GM18505 (cell line): ENCODE measurements around the gene TEX22.

Source experiments
- ATAC-seq: cut with Tn5 transposase; IDR thresholded peaks from one replicate; pipeline ENCODE4 v1.9.1; 2021; ENCODE audit not compliant: unreplicated experiment
- POLR2A ChIP-seq: IDR thresholded peaks from 4 replicates; pipeline ENCODE4 v1.6.1; 2011; ENCODE audit warnings: borderline replicate concordance; ENCODE audit not compliant: insufficient read depth, insufficient read length; ENCODE audit errors: extremely low read depth

TEX22 gene

DNA sequence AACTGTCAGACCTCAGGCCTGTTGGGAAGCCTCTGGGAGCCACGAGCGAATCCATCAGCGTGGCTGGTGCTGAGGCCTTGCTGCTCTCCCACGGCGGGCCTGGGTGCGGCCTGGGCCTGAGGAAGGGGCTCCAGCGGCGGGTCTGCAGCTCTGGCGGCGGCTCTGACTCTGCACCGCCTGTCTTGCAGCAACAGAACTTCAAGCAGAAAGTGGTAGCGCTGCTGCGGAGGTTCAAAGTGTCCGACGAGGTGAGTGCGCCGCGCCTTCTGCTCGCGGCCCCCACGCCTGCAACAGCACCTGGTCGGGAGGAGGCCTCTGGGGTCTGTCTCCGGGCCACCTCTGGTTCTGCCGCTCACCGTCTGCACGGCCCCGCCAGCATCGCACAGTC, 28.7 kb upstream of the TEX22 start:
- no peak for TF ChIP-seq POLR2A
- ATAC-seq = no peak

DNA sequence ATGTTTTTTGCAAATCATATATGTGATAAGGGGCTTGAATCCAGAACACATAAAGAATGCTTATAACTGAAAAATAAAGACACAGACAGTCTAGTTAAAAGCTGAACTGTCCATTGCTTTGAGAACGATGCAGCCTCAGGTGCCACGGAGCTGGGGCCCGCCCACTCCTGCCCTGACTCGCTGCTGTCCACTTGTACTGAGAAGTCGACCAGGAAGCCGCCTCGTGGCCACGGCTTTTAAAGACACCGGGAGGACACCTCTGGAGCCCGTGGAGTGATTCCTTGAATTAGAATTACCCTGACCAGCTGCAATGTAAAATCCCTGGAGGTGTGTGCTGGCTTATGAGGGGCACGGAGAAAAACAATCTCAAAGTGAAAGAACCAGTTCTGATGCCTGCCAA, 23.9 kb upstream of the TEX22 start:
- no peak for ATAC-seq
- no peak for TF ChIP-seq POLR2A

DNA sequence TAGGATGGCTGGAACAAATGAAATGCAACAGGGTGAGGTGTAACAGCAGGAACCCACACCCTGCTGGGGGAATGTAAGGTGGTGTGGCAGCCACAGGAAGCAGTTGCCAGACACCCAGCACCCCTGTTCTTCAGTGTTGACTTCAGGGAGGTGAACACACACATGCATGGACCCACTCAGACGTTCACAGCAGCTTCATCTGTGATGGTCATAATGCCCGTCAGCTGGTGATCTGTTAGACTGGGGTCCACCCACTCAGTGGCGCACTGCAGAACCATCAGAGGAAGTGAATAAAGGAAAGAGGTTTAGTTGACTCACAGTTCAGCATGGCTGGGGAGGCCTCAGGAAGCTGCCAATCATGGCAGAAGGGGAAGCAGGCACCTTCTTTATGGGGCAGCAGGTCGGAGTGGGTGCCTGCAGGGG, 22.7 kb upstream of the TEX22 start:
- no peak for ATAC-seq
- no peak for TF ChIP-seq POLR2A

DNA sequence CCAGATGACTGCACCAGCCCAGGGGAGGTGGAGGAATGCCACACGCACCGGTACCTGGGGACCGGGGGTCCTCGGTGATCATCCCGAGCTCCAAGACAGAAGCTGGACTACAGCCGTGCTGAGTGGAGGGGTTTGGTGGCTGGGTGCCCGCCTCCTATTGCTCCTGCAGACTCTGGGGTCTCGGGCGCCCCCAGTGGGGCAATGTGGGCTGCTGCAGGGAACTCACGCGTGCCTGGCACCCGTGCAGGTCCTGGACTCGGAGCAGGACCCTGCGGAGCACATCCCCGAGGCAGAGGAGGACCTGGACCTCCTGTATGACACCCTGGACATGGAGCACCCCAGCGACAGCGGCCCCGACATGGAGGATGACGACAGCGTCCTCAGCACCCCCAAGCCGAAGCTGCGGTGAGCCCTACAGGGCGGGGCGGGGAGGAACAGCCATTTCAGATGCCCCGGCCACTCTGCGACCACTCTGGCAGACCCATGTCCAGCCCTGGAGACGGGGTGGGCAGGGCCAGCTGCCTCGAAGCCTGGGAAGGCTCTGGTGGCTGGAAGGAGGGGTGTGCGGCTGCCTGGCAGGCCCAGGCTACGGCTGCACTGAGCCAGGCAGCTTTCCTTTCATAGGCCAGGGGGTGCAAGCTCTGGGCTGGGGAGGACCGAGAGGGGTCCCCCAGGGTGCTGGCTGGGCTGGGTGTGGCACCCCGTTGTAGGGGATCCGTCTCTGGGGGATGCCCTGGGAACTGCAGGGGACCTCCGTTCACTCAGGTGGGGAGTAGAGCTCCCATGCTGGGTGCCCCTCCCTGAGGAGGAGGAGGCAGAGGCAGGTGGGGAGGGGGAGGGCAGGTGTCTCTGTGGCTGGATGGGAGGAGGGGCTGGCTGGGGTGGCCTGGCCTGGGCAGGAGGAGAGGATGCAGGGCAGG, 21.6 kb upstream of the TEX22 start:
- no peak for ATAC-seq
- no peak for TF ChIP-seq POLR2A

DNA sequence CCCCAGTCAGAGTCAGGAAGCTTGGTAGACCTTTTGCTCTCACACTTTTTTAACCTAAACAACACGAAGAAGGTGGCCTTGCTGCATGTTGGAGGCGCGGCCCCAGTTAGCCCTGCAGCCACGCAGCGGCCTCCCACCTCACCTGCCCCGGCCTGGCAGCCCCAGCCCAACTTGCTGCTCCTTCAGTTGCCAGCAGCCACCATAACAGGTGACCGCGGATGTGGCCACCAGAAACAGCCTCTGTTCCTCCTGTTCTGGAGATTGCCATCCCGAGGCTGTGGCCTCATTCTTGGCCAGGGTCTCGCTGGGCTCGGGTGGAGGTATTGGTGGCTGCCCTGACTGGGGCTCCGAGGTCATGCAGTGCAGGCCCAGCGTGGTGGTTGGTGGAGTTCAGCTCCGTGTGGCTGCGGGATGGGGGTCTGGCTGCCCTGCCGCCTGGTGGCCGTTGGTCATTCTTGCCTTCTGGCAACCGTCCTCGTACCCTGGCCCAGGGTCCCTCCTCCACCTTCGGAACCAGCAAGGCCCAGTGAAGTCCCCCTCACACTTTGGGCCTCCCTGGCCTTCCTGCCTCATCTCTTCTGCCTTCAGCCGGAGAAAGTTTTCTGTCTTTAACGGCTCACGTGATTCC, 20.7 kb upstream of the TEX22 start:
- TF ChIP-seq POLR2A = no peak
- no peak for ATAC-seq

DNA sequence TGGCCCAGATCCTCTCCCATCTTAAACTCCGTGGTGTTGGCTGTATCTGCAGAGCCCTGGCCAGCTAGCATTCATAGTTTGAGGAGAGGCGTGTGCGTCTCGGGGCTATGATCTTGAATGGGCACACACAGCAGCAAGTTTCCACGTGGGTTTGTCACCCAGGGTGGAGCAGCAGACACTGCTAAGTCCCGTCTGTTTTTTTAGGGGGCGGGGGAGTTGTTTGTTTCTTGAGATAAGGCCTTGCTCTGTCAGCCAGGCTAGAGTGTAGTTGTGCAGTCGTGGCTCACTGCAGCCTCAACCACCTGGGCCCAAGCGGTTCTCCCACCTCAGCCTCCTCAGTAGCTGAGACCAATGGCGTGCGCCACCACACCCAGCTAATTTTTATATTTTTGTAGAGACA, 20.1 kb upstream of the TEX22 start:
- no peak for ATAC-seq
- no peak for TF ChIP-seq POLR2A

DNA sequence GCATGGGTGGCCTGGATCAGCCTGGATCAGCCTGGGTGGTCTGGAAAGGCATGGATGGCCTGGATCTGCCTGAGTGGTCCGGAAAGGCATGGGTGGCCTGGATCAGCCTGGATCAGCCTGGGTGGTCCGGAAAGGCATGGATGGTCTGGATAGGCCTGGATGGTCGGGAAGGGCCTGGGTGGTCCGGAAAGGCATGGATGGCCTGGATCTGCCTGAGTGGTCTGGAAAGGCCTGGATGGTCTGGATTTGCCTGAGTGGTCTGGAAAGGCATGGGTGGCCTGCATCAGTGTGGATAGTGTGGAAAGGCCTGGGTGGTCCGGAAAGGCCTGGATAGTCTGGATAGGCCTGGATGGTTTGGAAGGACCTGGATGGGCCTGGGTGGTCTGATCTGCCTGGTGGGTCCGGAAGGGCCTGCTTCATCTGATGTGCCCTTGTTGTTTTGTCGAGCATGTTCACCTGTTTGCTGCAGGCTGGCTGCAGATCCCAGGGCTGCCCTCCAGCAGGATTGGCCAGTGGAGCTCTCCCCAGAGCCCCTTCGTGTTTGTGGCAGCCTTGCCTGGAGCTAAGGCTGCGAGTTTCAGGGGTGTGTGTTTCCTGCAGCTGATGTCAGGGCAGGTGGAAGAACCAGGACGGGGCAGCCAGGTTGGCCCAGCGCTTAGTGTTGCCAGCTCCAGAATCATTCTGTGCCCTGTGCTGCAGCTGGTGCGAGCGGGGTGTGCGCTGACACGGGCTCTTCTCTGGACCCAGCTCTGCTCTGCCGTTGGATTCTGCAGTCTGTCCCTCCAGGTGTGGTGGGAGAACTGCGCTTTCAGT, 19.3 kb upstream of the TEX22 start:
- TF ChIP-seq POLR2A = no peak
- no peak for ATAC-seq

DNA sequence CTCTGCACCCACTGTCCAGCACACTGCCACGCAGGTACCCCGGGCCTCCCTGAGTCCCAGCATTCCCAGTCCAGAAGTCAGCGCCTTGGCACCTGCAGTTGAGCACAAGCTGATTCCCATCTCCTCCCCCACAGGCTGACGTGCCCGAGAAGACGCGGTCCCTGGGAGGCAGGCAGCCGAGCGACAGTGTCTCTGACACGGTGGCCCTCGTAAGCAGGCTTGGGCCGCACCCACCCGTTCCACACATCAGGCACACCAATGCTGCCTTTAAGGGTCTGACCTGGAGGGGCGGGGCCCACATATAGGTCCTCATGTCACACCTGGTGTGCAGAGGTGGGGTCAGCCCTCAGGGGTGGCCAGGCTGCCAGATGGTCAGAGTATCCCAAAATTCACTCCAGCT, 18.4 kb upstream of the TEX22 start:
- no peak for ATAC-seq
- TF ChIP-seq POLR2A = no peak

DNA sequence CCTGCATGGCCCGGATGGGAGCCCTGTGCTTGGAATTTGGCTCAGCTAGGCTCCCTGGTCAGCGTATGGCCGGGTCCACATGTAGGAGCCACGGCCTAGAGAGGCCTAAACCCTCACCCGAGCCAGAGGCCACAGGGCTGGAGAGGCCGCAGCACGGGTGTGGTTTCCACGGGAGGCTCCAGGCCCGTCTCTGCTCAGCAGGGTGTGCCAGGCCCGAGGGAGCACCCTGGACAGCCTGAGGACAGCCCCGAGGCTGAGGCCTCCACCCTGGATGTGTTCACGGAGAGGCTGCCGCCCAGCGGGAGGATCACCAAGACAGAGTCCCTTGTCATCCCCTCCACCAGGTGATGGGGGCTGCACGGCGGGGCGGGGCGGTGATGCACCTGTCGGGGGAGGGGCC, 17.6 kb upstream of the TEX22 start:
- no peak for TF ChIP-seq POLR2A
- ATAC-seq = no peak

DNA sequence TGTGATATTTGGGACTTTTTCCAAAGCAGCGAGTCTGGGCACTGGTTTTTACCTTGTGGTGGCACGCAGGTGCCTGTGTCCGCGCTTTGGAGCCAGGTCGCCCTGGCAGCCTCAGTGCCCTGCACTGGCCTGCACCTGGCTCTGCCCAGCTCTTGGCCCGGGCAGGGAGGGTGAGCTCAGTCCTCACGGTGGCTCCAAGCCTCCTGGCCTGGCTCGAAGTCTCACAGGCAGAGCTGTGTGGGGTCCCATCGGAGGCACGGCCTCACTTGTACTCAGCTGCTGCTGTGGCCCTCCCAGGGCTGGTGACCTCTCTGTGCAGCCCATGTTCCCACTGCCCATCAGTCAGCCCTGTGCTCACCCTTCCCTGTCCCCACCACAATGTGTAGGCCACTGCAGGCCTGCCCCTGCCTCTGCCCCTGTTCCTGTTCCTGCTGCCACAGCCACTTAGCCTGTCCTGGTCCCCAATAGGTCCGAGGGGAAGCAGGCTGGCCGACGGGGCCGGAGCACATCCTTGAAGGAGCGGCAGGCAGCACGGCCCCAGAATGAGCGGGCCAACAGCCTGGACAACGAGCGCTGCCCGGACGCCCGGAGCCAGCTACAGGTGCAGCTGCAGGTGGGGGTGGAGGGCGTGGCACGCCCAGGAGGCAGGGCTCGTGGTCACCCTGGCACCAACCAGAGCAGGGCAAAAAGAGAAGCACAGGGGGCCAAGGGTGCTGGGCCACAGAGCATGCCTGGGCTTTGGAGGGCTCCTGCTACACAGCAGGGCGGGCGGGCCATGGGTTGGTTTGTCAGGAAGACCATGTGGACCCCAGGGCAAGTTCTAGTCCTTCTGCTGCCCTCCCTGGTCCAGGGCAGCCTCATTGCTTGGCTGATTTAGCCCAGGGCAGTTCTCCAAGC, 16.6 kb upstream of the TEX22 start:
- ATAC-seq = no peak
- TF ChIP-seq POLR2A = no peak

DNA sequence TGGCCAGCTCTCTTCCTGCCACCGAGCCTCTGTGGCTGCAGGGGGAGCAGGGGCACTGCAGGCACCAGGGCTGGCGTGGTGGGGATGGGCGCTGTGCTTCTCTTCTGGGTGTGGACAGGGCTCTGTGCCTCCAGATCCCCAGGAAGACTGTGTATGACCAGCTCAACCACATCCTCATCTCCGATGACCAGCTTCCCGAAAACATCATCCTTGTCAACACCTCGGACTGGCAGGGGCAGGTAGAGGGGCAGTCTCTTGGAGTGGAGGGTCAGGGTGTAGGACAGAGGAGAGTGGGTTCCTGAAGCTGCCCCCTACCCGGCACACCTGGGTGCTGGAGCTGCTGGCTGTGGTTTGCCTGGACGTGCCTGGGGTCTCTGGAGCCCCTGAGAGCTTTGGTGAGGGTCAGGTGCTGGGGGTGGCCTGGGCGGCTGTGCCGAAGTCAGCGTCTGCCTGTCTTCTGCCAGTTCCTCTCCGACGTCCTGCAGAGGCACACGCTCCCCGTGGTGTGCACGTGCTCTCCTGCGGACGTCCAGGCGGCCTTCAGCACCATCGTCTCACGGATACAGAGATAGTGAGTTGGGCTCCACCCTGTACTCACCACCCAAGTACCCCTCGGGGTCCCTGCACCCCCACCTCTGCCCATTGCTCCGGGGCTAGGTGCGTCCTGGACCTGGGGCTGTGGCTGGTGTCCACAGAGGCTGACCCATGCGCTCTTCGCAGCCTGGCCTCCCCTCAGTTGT, 15.8 kb upstream of the TEX22 start:
- no peak for TF ChIP-seq POLR2A
- no peak for ATAC-seq
